Upper lobe of left lung (tissue), 6 donors: ENCODE measurements around the gene GLP2R. TPM values are rescaled to one million over a fixed set of nuclear protein-coding genes. Genes with fewer than 3 reads are reported as not detected.
A peak's percentile ranks its signal among the peaks of the same experiment; 100 is the strongest.

Experiments
- ATAC-seq, 2 donors: fragments of 200-7000 bp; cut with Tn5 transposase; one replicate each; pipeline ENCODE4 v1.9.1; 2022; ENCODE audit warnings: mild to moderate bottlenecking in 2 of 2, moderate library complexity in 2 of 2; ENCODE audit not compliant: low FRiP score in 2 of 2
- DNase-seq, 2 donors: peaks; one replicate each; pipeline ENCODE4 v3.0.0-alpha.2; 2019 to 2020
- H3K27ac ChIP-seq, 4 donors: fragments of 200-600 bp; sonication (generic); one replicate each; pipeline ENCODE4 v1.5.1; 2016 to 2019
- H3K27me3 ChIP-seq, 4 donors: fragments of 200-600 bp; sonication (generic); one replicate each; pipeline ENCODE4 v1.5.1; 2017 to 2019
- H3K36me3 ChIP-seq, 4 donors: fragments of 200-600 bp; sonication (generic); one replicate each; pipeline ENCODE4 v1.5.1; 2016 to 2019
- H3K4me1 ChIP-seq, 4 donors: fragments of 200-600 bp; sonication (generic); one replicate each; pipeline ENCODE4 v1.5.1; 2018 to 2019
- H3K4me3 ChIP-seq, 4 donors: fragments of 200-600 bp; sonication (generic); one replicate each; pipeline ENCODE4 v1.5.1; 2017 to 2019; ENCODE audit warnings: mild to moderate bottlenecking in 2 of 4, moderate library complexity in 1 of 4
- H3K9me3 ChIP-seq, 4 donors: fragments of 200-600 bp; sonication (generic); one replicate each; pipeline ENCODE4 v1.5.1; 2018 to 2019
- CTCF ChIP-seq, 6 experiments: fragments of 450-650 bp in 4 of 6; fragments of 200-600 bp in 2 of 6; sonication (generic) in 2 of 6; IDR thresholded peaks; one replicate each; pipeline ENCODE4 v1.5.1; 2016 to 2019; ENCODE audit warnings: antibody characterized with exemption in 6 of 6
- EP300 ChIP-seq, 4 donors: sonication (generic); formaldehyde crosslinking; IDR thresholded peaks; one replicate each; pipeline ENCODE4 v1.5.1; 2017; ENCODE audit warnings: antibody characterized with exemption in 4 of 4, control low read depth in 2 of 4
- POLR2A ChIP-seq, 4 donors: fragments of 450-650 bp; IDR thresholded peaks; one replicate each; pipeline ENCODE4 v1.5.1; 2016 to 2017; ENCODE audit warnings: antibody characterized with exemption in 4 of 4, mild to moderate bottlenecking in 2 of 4
- POLR2AphosphoS5 ChIP-seq, 2 donors: sonication (generic); formaldehyde crosslinking; IDR thresholded peaks; one replicate each; pipeline ENCODE4 v1.5.1; 2017; ENCODE audit warnings: antibody characterized with exemption in 2 of 2
- WGBS, 2 donors: methylation state at CpG; one replicate each; pipeline ENCODE4 v1.1.5; 2017 to 2018; 5-methylcytosine and 5-hydroxymethylcytosine counted together
- total RNA-seq, 6 donors: library from RNA; depleted of rRNA in 4 of 6; stranded (reverse); fragments of >200 nt in 4 of 6; gene quantifications; one replicate each; pipeline versions ENCODE4 v1.1.0 to v1.2.1, GENCODE V29; 2016 to 2021
- donor health status: DM: no; HTN: no; CAD: no; lungs with moderate emphysema.
- donor health status: DM: no; HTN: yes; CAD: no; lungs with severe emphysema.

Gene GLP2R
- total RNA-seq, 6 donors from 2014 or later: 0.30 to 2.0 (median 0.78) TPM; not detected in 2

- no peak for ATAC-seq
- Histone ChIP-seq H3K4me1 (no peaks in the 10 kb centered on the region), H3K9me3 (no peaks in the 10 kb centered on the region), H3K27me3 (no peaks in the 10 kb centered on the region), H3K4me3 (no peak overlapping the region), H3K36me3 (no peaks in the 10 kb centered on the region), H3K27ac (no peak overlapping the region)
- TF ChIP-seq POLR2A (IDR thresholded peaks at IDR 0.05): no peak
- no peak for TF ChIP-seq EP300 (IDR thresholded peaks at IDR 0.05)
- no peak for TF ChIP-seq CTCF (IDR thresholded peaks at IDR 0.05)
- TF ChIP-seq POLR2AphosphoS5 (IDR thresholded peaks at IDR 0.05): no peak
- DNase-seq: no peak
- WGBS, 2 donors: 21 to 31% methylated on average over 5 to 8 of the region's 8 CpGs
Measured at GRCh38 chr17:9900044-9900594, 74.4 kb downstream of the GLP2R start.

- Histone ChIP-seq H3K27ac (no peak overlapping the region), H3K4me1 (no peaks in the 10 kb centered on the region), H3K36me3 (no peaks in the 10 kb centered on the region), H3K4me3 (no peak overlapping the region), H3K27me3 (no peaks in the 10 kb centered on the region), H3K9me3 (no peaks in the 10 kb centered on the region)
- DNase-seq (no peak), ATAC-seq (peak in 1 of 2 donors; percentile 74)
- 39 to 45% methylated on average over 8 of the region's 8 CpGs for WGBS, 2 donors
- no peak for TF ChIP-seq POLR2AphosphoS5 (IDR thresholded peaks at IDR 0.05)
- TF ChIP-seq POLR2A (IDR thresholded peaks at IDR 0.05): no peak
- no peak for TF ChIP-seq CTCF (IDR thresholded peaks at IDR 0.05)
- TF ChIP-seq EP300 (IDR thresholded peaks at IDR 0.05): no peak
Measured at GRCh38 chr17:9900784-9901183, 75.1 kb downstream of the GLP2R start.

GRCh38 chr17:9902120-9902519 is 76.4 kb downstream of the GLP2R start:
- DNase-seq: no peak
- WGBS, 2 donors: 10 to 23% methylated on average over 2 of the region's 2 CpGs
- H3K9me3 ChIP-seq: no peaks in the 10 kb centered on the region
- no peak for ATAC-seq
- H3K36me3 ChIP-seq: no peaks in the 10 kb centered on the region
- H3K4me3 ChIP-seq: no peak overlapping the region
- H3K4me1 ChIP-seq: no peaks in the 10 kb centered on the region
- no peaks in the 10 kb centered on the region for H3K27me3 ChIP-seq
- no peak overlapping the region for H3K27ac ChIP-seq
- TF ChIP-seq POLR2A (IDR thresholded peaks at IDR 0.05): no peak
- TF ChIP-seq EP300 (IDR thresholded peaks at IDR 0.05): no peak
- no peak for TF ChIP-seq CTCF (IDR thresholded peaks at IDR 0.05)
- no peak for TF ChIP-seq POLR2AphosphoS5 (IDR thresholded peaks at IDR 0.05)

GRCh38 chr17:9904277-9905077 is 78.8 kb downstream of the GLP2R start:
- Histone ChIP-seq H3K9me3 (no peaks in the 10 kb centered on the region), H3K4me3 (no peak overlapping the region), H3K27me3 (no peaks in the 10 kb centered on the region), H3K4me1 (no peaks in the 10 kb centered on the region), H3K36me3 (no peaks in the 10 kb centered on the region), H3K27ac (no peak overlapping the region)
- 93 to 95% methylated on average over 35 of the region's 35 CpGs for WGBS, 2 donors
- DNase-seq: peak in 1 of 2 donors; percentile 74
- TF ChIP-seq POLR2A (IDR thresholded peaks at IDR 0.05) (no peak), POLR2AphosphoS5 (IDR thresholded peaks at IDR 0.05) (no peak), CTCF (IDR thresholded peaks at IDR 0.05) (no peak), EP300 (IDR thresholded peaks at IDR 0.05) (no peak)
- ATAC-seq: no peak
